Mucosa of stomach (tissue), 1 donor: Measurements from ENCODE around the gene PRKCSH.
"Not testable (repeated sequence)": the region's sequence is repeated elsewhere in the genome, so short reads cannot be mapped to it uniquely, and the experiment has no call there.

Experiments used
- H3K27me3 ChIP-seq: one replicate; pipeline ENCODE4 v1.7.0; 2013; ENCODE audit warnings: mild to moderate bottlenecking, low read length; ENCODE audit not compliant: control insufficient read depth, insufficient read depth
- H3K36me3 ChIP-seq: one replicate; pipeline ENCODE4 v1.7.0; 2013; ENCODE audit warnings: low read length; ENCODE audit not compliant: control insufficient read depth, insufficient read depth
- H3K4me1 ChIP-seq: one replicate; pipeline ENCODE4 v1.7.0; 2013; ENCODE audit warnings: mild to moderate bottlenecking, low read length; ENCODE audit not compliant: control insufficient read depth, insufficient read depth
- H3K4me3 ChIP-seq: one replicate; pipeline ENCODE4 v1.7.0; 2013; ENCODE audit warnings: low read length
- H3K9ac ChIP-seq: one replicate; pipeline ENCODE4 v1.7.0; 2013; ENCODE audit warnings: mild to moderate bottlenecking, low read length, moderate library complexity
- H3K9me3 ChIP-seq: one replicate; pipeline ENCODE4 v1.7.0; 2013; ENCODE audit warnings: mild to moderate bottlenecking, low read length, moderate library complexity; ENCODE audit not compliant: control insufficient read depth
- donor health status: Pancreatic carcinoma.

PRKCSH gene

GRCh38 chr19:11405846-11406643 is 29.4 kb upstream of the PRKCSH start:
- H3K9me3 ChIP-seq: no peaks in the 10 kb centered on the region
- H3K36me3 ChIP-seq: no peaks in the 10 kb centered on the region
- no peak overlapping the region for H3K9ac ChIP-seq
- no peaks in the 10 kb centered on the region for H3K27me3 ChIP-seq
- no peak overlapping the region for H3K4me3 ChIP-seq
- no peaks in the 10 kb centered on the region for H3K4me1 ChIP-seq

GRCh38 chr19:11406703-11407236 is 28.7 kb upstream of the PRKCSH start:
- not testable (repeated sequence) for H3K27me3 ChIP-seq, H3K36me3 ChIP-seq, H3K9me3 ChIP-seq, H3K4me3 ChIP-seq, H3K4me1 ChIP-seq, H3K9ac ChIP-seq

DNA sequence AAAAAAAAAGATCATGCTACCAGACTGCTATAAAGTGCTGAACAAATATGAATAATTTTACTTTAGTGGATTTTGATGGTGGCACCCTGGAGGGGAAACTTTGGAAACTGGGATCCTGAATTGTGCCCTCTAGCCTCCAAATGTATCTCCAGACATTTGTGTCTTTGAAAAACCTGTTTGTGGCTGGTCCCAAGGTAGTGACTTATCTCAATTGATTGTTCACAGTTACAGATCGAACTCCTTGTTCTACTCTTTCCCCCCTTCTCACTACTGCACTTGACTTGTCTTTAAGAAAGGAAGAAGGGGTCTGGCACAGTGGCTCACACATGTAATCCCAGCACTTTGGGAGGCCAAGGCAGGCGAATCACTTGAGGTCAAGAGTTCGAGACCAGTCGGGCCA is 26.8 kb upstream of the PRKCSH start:
- H3K9ac ChIP-seq: no peak overlapping the region
- no peaks in the 10 kb centered on the region for H3K36me3 ChIP-seq
- no peak overlapping the region for H3K4me3 ChIP-seq
- no peaks in the 10 kb centered on the region for H3K9me3 ChIP-seq
- H3K4me1 ChIP-seq: no peaks in the 10 kb centered on the region
- no peaks in the 10 kb centered on the region for H3K27me3 ChIP-seq

GRCh38 chr19:11410682-11411081 is 24.8 kb upstream of the PRKCSH start:
- Histone ChIP-seq H3K27me3 (no peaks in the 10 kb centered on the region), H3K9ac (no peak overlapping the region), H3K4me3 (no peak overlapping the region), H3K4me1 (no peaks in the 10 kb centered on the region), H3K36me3 (no peaks in the 10 kb centered on the region), H3K9me3 (no peaks in the 10 kb centered on the region)

DNA sequence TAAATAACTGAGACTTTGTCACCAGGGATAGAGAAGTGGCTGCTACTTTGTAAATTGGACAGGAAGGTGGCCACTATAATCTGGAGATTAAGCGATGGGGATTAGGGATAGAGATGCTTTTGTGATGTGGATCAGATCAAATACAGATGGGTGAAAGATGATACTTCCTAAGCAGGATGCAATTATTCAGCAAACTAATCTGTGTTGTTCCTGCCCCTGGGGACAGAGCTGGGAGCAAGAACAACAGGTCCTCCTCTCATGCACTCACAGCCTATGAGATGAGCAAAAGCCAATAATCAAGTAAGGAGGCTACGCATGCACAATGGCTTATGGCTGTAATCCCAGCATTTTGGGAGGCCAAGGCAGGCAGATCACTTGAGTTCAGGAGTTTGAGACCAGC is 20.9 kb upstream of the PRKCSH start:
- H3K27me3 ChIP-seq: peaks cover 8% of the 10 kb centered on the region
- H3K9ac ChIP-seq: no peak overlapping the region

DNA sequence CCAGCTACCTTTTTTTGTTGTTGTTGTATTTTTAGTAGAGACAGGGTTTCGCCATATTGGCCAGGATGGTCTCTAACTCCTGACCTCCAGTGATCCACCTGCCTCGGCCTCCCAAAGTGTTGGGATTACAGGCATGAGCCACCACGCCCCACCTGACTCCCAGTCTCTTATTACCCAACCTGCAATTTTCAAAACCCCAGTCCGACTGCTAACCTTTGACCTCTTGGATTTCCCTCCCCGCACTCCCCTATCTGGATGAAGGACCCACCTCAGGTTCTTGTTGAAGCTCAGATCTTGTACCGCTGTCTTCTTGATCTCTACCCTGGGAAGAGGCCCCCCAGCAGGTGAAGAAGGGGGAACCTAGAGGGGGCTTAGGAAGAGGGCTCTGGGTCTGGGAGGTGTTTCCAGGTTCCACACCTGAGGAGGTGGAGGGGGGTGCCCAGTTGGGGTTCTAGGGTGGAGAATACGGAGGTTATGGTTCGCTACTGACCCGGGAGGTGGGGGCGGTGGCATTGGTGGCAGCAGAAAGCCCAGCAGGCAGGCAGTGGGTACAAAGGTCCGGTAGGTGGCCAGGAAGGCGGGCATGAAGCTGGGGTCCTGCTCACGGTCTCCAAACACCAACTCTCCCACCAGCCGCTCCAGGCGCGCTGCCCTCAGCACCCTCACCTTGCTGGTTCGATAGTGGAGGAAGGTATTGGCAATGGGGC is 18.9 kb upstream of the PRKCSH start:
- Histone ChIP-seq H3K9me3 (no peaks in the 10 kb centered on the region), H3K9ac (no peak overlapping the region), H3K27me3 (peaks cover 27% of the 10 kb centered on the region), H3K4me3 (no peak overlapping the region), H3K4me1 (peaks cover 20% of the 10 kb centered on the region), H3K36me3 (no peaks in the 10 kb centered on the region)

More for the DNA sequence above, 20.9 kb upstream of the PRKCSH start:
- Histone ChIP-seq H3K36me3 (no peaks in the 10 kb centered on the region), H3K9me3 (no peaks in the 10 kb centered on the region), H3K4me1 (peaks cover 7% of the 10 kb centered on the region), H3K4me3 (no peak overlapping the region)

- H3K9ac ChIP-seq: peak overlapping the region; percentile 59
- H3K27me3 ChIP-seq: peaks cover 43% of the 10 kb centered on the region
- no peaks in the 10 kb centered on the region for H3K9me3 ChIP-seq
- peaks cover 35% of the 10 kb centered on the region for H3K4me1 ChIP-seq
- H3K4me3 ChIP-seq: no peak overlapping the region
- H3K36me3 ChIP-seq: no peaks in the 10 kb centered on the region
Observed at GRCh38 chr19:11418094-11418548, 17.3 kb upstream of the PRKCSH start.

DNA sequence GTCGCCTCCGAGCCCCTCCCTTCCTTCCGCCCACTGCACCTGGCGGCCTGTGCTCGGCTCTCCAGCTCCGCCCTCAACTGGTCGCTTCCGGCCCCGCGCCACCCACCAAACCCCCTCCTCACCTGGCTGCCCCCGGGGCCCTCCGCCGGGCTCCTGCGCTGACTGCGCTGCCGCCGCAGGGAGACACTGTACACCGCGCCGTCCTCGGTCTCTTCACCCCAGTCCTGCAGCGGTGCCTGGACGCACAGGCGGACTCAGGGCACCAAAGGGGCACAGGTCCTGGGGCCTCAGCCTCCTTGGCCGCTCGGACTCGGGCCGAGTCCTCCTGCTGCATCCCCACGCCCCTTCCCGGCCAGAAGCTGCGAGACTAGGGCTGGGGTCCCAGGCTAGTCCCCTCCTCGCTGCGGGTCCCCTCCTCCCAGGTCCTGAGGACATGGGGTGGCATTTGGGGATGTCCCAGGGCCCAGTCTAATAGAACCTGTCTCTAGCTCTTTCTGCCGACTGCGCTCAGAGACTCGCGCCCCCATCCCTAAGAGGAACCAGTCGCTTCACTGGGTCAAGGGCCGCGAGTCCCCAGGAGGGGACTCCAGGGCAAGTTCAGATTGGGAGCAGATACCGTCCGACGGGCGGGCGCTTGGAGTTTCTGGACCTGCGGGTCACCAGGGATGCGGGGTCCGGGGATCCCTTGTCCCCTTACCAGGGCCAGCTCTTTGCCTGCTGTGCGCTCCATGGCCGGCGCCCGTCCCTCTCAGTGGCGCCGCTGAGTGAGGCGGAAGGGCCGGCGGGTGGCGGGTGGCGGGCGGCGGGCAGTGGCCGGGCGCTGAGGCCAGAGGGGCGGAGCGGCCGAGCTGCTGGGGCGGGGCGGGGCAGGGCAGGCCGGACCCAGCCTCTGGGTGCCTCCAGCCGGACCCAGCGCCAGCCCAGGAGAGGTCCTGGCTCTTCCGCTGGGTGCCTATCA is 16.6 kb upstream of the PRKCSH start, which contains the start of gene RGL3:
Gene RGL3 (minus strand): TSS at position 766 of the 958 bp plus-strand sequence. CDS start 36 bp downstream, at position 730.
- H3K36me3 ChIP-seq: no peaks in the 10 kb centered on the region
- peak within 1 kb of the TSS; percentile 56 for H3K4me3 ChIP-seq
- H3K4me1 ChIP-seq: peaks cover 35% of the 10 kb centered on the region
- no peaks in the 10 kb centered on the region for H3K9me3 ChIP-seq
- peaks cover 50% of the 10 kb centered on the region for H3K27me3 ChIP-seq
- H3K9ac ChIP-seq: peak within 1 kb of the TSS; percentile 59

- Histone ChIP-seq H3K9ac (peak overlapping the region; percentile 50), H3K27me3 (peaks cover 53% of the 10 kb centered on the region), H3K4me1 (peaks cover 35% of the 10 kb centered on the region), H3K9me3 (no peaks in the 10 kb centered on the region), H3K36me3 (no peaks in the 10 kb centered on the region), H3K4me3 (no peak overlapping the region)
Observed at GRCh38 chr19:11420429-11421370, 14.7 kb upstream of the PRKCSH start.

DNA sequence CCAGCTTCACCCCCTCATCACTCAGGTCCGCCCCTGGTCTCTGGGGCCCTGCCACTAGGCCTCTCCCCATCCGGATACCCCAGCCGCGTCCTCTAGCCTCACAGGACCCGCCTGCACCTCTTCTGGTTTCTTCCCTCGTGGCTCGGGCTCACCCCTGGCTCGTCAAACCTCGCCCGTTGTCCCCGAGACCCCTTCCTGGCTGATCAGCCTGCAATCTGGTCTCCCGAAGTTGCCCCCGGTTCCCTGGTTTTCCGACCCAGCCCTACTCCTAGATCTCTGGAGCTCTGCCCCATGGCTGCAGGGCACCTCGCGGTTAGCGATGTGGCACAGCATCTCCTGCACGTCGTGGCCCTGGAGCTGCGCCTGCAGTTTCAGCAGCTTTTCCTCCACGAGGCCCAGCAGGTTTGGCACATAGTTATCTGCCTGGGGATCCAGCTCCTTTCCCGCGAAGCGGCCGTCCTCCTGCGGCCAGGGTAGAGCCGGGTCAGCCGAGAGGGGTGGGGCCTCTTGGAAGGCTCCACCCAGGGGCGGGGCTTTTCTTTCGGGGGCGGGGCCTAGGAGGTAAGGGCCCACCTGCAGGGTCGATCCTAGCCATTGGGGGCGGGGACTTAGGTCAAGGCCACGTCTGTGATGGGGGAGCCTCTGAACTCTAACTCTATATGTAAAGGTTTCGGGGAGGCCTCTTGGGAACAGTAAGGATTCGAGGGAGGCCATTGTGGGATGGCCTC is 13.9 kb upstream of the PRKCSH start:
- peak overlapping the region; percentile 9 for H3K4me3 ChIP-seq
- no peak overlapping the region for H3K9ac ChIP-seq
- H3K36me3 ChIP-seq: no peaks in the 10 kb centered on the region
- peaks cover 53% of the 10 kb centered on the region for H3K27me3 ChIP-seq
- no peaks in the 10 kb centered on the region for H3K9me3 ChIP-seq
- peaks cover 35% of the 10 kb centered on the region for H3K4me1 ChIP-seq
